GM23338 (cell line): ENCODE measurements around the gene FUT7. TPM values are rescaled to one million over a fixed set of nuclear protein-coding genes. Genes with fewer than 3 reads are reported as not detected.

Experiments
- ATAC-seq: fragments of 200-7000 bp; cut with Tn5 transposase; 3 replicates; pipeline ENCODE4 v1.9.1; 2020
- DNase-seq: peaks from one replicate; pipeline ENCODE4 v3.0.0-alpha.2; 2015; ENCODE audit warnings: low spot score
- H2AFZ ChIP-seq: fragments of 200-600 bp; sonication (generic); 2 replicates; pipeline ENCODE4 v1.8.0; 2016; ENCODE audit warnings: antibody characterized with exemption, mild to moderate bottlenecking, moderate library complexity
- H3F3A ChIP-seq: fragments of 200-600 bp; sonication (generic); replicated peaks from 2 replicates; pipeline ENCODE4 v1.8.0; 2017; ENCODE audit warnings: antibody characterized with exemption, mixed run types, low read depth
- H3K27ac ChIP-seq: fragments of 200-600 bp; sonication (generic); 2 replicates; pipeline ENCODE4 v1.6.1; 2016; ENCODE audit warnings: low read depth
- H3K27me3 ChIP-seq: fragments of 200-600 bp; sonication (generic); 2 replicates; pipeline ENCODE4 v1.8.0; 2016; ENCODE audit warnings: mild to moderate bottlenecking, mixed run types, moderate library complexity; ENCODE audit not compliant: insufficient read depth
- H3K36me3 ChIP-seq: fragments of 200-600 bp; sonication (generic); 2 replicates; pipeline ENCODE4 v1.8.0; 2016; ENCODE audit warnings: mild to moderate bottlenecking; ENCODE audit not compliant: insufficient read depth
- H3K4me1 ChIP-seq: fragments of 200-600 bp; sonication (generic); 2 replicates; pipeline ENCODE4 v1.8.0; 2016; ENCODE audit warnings: mild to moderate bottlenecking, moderate library complexity; ENCODE audit not compliant: insufficient read depth
- H3K4me2 ChIP-seq: fragments of 200-600 bp; sonication (generic); 2 replicates; pipeline ENCODE4 v1.7.1; 2017; ENCODE audit warnings: mixed run types
- H3K4me3 ChIP-seq: fragments of 200-600 bp; sonication (generic); 2 replicates; pipeline ENCODE4 v1.6.1; 2016; ENCODE audit warnings: mixed run types
- H3K79me2 ChIP-seq: fragments of 200-600 bp; sonication (generic); replicated peaks from 2 replicates; pipeline ENCODE4 v1.8.0; 2017; ENCODE audit warnings: mild to moderate bottlenecking; ENCODE audit not compliant: insufficient read depth
- H3K9me2 ChIP-seq: fragments of 200-600 bp; sonication (generic); 2 replicates; pipeline ENCODE4 v1.8.0; 2017; ENCODE audit not compliant: insufficient read depth
- H4K20me1 ChIP-seq: fragments of 200-600 bp; sonication (generic); replicated peaks from 2 replicates; pipeline ENCODE4 v1.8.0; 2017; ENCODE audit warnings: mild to moderate bottlenecking; ENCODE audit not compliant: insufficient read depth
- H3K27ac Mint-ChIP-seq: 2 replicates; pipeline ENCODE4 v1.8.0; 2020; ENCODE audit warnings: inconsistent platforms, mild to moderate bottlenecking, moderate library complexity, mixed read lengths
- H3K27me3 Mint-ChIP-seq: 3 replicates; pipeline ENCODE4 v1.8.0; 2022; ENCODE audit warnings: low read depth, mild to moderate bottlenecking, moderate library complexity, mixed read lengths, inconsistent platforms; ENCODE audit not compliant: insufficient read depth, poor library complexity
- H3K36me3 Mint-ChIP-seq: 3 replicates; pipeline ENCODE4 v1.8.0; 2021; ENCODE audit warnings: low read depth, mild to moderate bottlenecking, inconsistent platforms, moderate library complexity, mixed read lengths
- H3K4me1 Mint-ChIP-seq: 3 replicates; pipeline ENCODE4 v1.8.0; 2020; ENCODE audit warnings: mild to moderate bottlenecking, inconsistent platforms, mixed read lengths
- H3K4me3 Mint-ChIP-seq: 3 replicates; pipeline ENCODE4 v1.8.0; 2021; ENCODE audit warnings: moderate library complexity, mild to moderate bottlenecking, inconsistent platforms, mixed read lengths
- H3K9me3 Mint-ChIP-seq: 3 replicates; pipeline ENCODE4 v1.8.0; 2020; ENCODE audit warnings: moderate library complexity, mild to moderate bottlenecking, inconsistent platforms, mixed read lengths
- CREB1 ChIP-seq: fragments of 250-450 bp; sonication (Bioruptor Pico); IDR thresholded peaks from 2 replicates; pipeline ENCODE4 v1.5.0; 2020; ENCODE audit warnings: low read depth, mild to moderate bottlenecking, moderate library complexity
- EZH2 ChIP-seq: fragments of 200-600 bp; sonication (generic); IDR thresholded peaks from one replicate; pipeline ENCODE4 v1.8.0; 2017; ENCODE audit warnings: antibody characterized with exemption, mild to moderate bottlenecking, low read depth; ENCODE audit not compliant: unreplicated experiment
- JUNB ChIP-seq: IDR thresholded peaks from one replicate; pipeline ENCODE4 v1.6.1; 2016; ENCODE audit warnings: antibody characterized with exemption; ENCODE audit not compliant: unreplicated experiment
- NANOG ChIP-seq: IDR thresholded peaks from 2 replicates; pipeline ENCODE4 v1.6.1; 2016; ENCODE audit warnings: antibody characterized with exemption, borderline replicate concordance
- ZNF114 ChIP-seq: fragments of 250-450 bp; sonication (Bioruptor Pico); IDR thresholded peaks from 2 replicates; pipeline ENCODE4 v1.5.0; 2020; ENCODE audit warnings: mild to moderate bottlenecking, moderate library complexity
- ZNF331 ChIP-seq: fragments of 250-450 bp; sonication (Bioruptor Pico); IDR thresholded peaks from 2 replicates; pipeline ENCODE4 v1.5.0; 2020; ENCODE audit warnings: low read depth, mild to moderate bottlenecking, moderate library complexity
- ZNF462 ChIP-seq: fragments of 250-450 bp; sonication (Bioruptor Pico); IDR thresholded peaks from 2 replicates; pipeline ENCODE4 v1.5.0; 2020; ENCODE audit warnings: mild to moderate bottlenecking, moderate library complexity
- polyA plus RNA-seq: library from polyadenylated mRNA; unstranded; fragments of >200 nt; fragmentation: Nextera tagmentation; extraction: Ambion mirVana; gene quantifications from 2 replicates; pipeline ENCODE4 v1.2.1, GENCODE V29; 2016
- total RNA-seq: library from RNA; depleted of rRNA; stranded (reverse); fragments of >200 nt; shearing (Covaris generic); gene quantifications from 2 replicates; pipeline ENCODE4 v1.2.3, GENCODE V29; 2014

FUT7 gene
- total and polyA plus RNA-seq, 2 experiments from 2014 or later = not detected

- no peak for TF ChIP-seq ZNF462
- TF ChIP-seq ZNF114 (CRISPR knock-in tag) = no peak
Observed at GRCh38 chr9:137055385-137056364, 23.8 kb upstream of the FUT7 start (continued).

- Histone ChIP-seq H3K79me2 (no peaks in the 10 kb centered on the region), H3F3A (0 out of 2 replicates have a peak, but pooled peaks cover 2% of the 10 kb centered on the region), H3K4me2 (peak overlapping the region; percentile 84; the same call in 1 of the 2 replicates), H3K27ac (no peak overlapping the region), H3K4me1 (no peaks in the 10 kb centered on the region), H4K20me1 (no peaks in the 10 kb centered on the region), H3K27me3 (peaks cover 35% of the 10 kb centered on the region), H3K4me3 (peak overlapping the region; percentile 60; the same call in 1 of the 2 replicates), H2AFZ (no peak overlapping the region), H3K36me3 (no peaks in the 10 kb centered on the region), H3K9me2 (no peaks in the 10 kb centered on the region)
- no peak overlapping the region for H3K27ac Mint-ChIP-seq
- DNase-seq (no peak), ATAC-seq (peak; percentile 4)
- no peaks in the 10 kb centered on the region for H3K9me3 Mint-ChIP-seq
- peaks cover 41% of the 10 kb centered on the region for H3K27me3 Mint-ChIP-seq
- no peaks in the 10 kb centered on the region for H3K36me3 Mint-ChIP-seq
- no peak overlapping the region for H3K4me3 Mint-ChIP-seq
- peaks cover 2% of the 10 kb centered on the region; the same call in 1 of the 3 replicates for H3K4me1 Mint-ChIP-seq
- TF ChIP-seq CREB1 (CRISPR knock-in tag) = no peak
- TF ChIP-seq ZNF462 = no peak
- TF ChIP-seq ZNF331 (CRISPR knock-in tag) = no peak
- TF ChIP-seq ZNF114 (CRISPR knock-in tag) = no peak
- no peak for TF ChIP-seq JUNB
- no peak for TF ChIP-seq EZH2
- TF ChIP-seq NANOG = no peak
Observed at GRCh38 chr9:137054932-137055384, 23.1 kb upstream of the FUT7 start.
